Adipose tissue (tissue), 3 donors: ENCODE results near the gene SELP. TPM values are rescaled to one million over a fixed set of nuclear protein-coding genes. Genes with fewer than 3 reads are reported as not detected.

Experiments
- H3K27ac ChIP-seq: one replicate; pipeline ENCODE4 v1.5.1; 2013; ENCODE audit warnings: low read depth, low read length
- WGBS, 3 donors: extraction: QIAGEN DNeasy Blood & Tissue Kit; methylation state at CpG; one replicate each; pipeline ENCODE4 v1.1.7; 2013; 5-methylcytosine and 5-hydroxymethylcytosine counted together
- polyA plus RNA-seq, 3 donors: library from polyadenylated mRNA; stranded (reverse); fragments of 200-250 nt; gene quantifications; one replicate each; pipeline ENCODE4 v1.2.3, GENCODE V29; 2013
- donor health status: healthy with polysubstance abuse.
- donor health status: Bipolar disorder and iron deficiency.
- donor health status: healthy.

The SELP gene
- polyA plus RNA-seq, 3 donors, result 1.0 to 20.7 (median 3.0) TPM

GRCh38 chr1:169550294-169550693 lies 79.6 kb downstream of the SELP start:
- 29% methylated on average over 4 of the region's 4 CpGs for WGBS, 3 donors

GRCh38 chr1:169548282-169548681 lies 81.6 kb downstream of the SELP start:
- WGBS, 3 donors, result 63 to 87% (median 84%) methylated on average over 2 of the region's 2 CpGs
- no peak overlapping the region for H3K27ac ChIP-seq

More at GRCh38 chr1:169550294-169550693, 79.6 kb downstream of the SELP start:
- no peak overlapping the region for H3K27ac ChIP-seq

DNA sequence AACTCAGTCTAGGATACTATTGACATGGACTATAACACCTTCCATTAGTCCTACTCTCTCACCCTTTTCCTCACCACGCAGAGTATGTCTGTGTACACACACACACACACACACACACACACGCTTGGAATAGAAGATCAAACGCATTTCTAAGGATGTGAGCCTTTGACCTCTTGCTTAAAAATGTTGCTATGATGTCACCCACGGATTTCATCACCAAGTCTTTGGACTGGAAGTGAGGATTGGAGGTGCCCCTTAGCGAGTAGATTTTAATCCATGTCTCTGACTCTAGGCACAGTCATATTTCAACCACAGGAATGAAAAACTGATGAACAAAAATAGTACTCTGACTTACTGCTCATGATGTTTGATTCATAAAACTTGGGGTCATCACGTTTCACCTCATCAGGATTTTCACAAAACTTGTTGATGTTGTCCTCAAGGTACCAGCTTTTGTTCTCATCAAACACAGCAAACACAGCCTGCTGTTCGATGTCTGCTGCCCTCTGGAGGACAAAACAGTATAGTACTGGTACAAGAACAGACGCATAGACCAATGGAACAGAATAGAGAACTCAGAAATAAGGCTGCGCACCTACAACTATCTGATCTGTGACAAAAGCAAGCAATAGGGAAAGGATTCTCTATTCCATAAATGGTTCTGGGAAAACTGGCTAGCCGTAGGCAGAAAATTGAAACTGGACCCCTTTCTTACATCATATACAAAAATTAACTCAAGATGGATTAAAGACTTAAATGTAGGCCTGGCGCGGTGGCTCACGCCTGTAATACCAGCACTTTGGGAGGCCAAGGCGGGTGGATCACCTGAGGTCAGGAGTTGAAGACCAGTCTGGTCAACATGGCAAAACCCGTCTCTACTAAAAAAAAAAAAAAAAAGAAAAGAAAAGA lies 83.6 kb downstream of the SELP start:
- no peak overlapping the region for H3K27ac ChIP-seq
- 43 to 53% (median 53%) methylated on average over 14 to 15 of the region's 15 CpGs for WGBS, 3 donors

DNA sequence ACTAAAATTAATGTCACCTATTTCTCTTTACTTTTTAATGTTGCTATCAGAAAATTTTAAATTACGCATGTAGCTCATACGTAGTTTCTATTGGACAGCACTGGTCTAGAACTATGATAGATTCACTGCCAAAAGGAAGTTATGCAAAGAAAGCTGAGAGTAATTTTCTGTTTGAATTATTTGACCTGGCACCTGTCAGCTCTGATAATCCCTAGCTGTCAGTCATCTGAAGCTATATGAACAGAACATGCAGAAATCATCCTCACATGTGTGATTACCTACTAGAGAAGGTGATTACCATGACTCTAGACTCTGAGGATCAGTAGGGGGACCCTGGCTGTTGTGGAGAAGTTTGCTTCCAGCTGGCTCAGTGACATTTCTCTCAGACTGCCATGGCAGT lies 84.5 kb downstream of the SELP start:
- WGBS, 3 donors, result 63 to 81% (median 72%) methylated on average over 2 of the region's 2 CpGs
- no peak overlapping the region for H3K27ac ChIP-seq

DNA sequence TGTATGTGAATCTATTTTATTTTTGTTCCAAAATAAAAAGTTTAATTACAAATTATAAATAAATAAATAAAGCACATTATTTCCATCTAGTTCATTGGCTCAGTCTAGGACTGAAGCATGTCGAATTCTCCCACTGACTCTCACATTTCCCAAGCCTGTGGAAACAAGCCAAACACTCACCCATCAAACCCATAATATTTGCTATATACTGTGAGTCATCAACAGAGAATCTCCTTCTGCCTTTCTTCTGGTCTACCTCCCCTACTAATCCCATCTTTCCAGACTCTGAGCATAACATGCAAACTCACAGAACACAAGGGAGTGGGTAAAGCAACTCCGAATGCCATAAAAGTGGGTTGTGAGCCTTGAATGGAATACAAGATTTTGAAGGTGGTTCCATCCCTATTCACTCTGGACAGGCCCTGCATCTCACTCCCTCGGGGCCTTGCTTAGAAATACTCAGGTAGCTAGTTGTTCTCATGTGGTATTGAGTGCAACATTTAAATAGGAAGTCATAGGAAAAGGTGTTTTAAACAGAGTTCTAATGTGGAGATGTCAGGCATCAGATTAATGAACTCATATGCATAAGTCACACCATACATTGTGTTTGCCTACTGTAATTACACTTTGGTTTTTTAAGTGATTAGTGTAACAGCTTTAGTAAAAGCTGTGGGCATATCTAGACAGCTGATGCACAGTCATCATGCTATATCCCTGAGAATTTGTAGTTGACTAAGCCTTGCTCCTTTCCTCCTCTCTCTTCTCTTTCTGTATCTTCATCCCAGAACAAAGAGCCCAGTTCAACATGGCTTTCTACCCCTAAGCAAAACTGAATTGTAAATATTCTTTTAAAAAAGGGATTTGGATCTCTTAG lies 90.7 kb downstream of the SELP start:
- H3K27ac ChIP-seq, result no peak overlapping the region
- whole genome bisulfite sequencing, 3 donors, result 77 to 86% (median 81%) methylated on average over 3 of the region's 3 CpGs

Other genes with a start within 250 kb of the SELP start
- under 1 TPM in 2 of 3 donors, not detected in 1; 0.30 to 0.61 TPM for gene CCDC181, start 202.7 kb downstream of the SELP start, polyA plus RNA-seq
- gene SLC19A2, start 144.2 kb downstream of the SELP start, polyA plus RNA-seq, result 10 to 100 TPM in 2 of 3 donors, 1 to 10 TPM in 1; 9.7 to 39.3 (median 30.3) TPM
- gene F5, start 43.6 kb downstream of the SELP start, polyA plus RNA-seq, result 1 to 10 TPM in 1 of 3 donors, under 1 TPM in 2; 0.22 to 3.6 (median 0.67) TPM
- gene SELL, start 81.5 kb upstream of the SELP start, polyA plus RNA-seq, result 10 to 100 TPM in 2 of 3 donors, 1 to 10 TPM in 1; 3.8 to 25.4 (median 24.3) TPM
- gene SELE, start 104.0 kb upstream of the SELP start, polyA plus RNA-seq, result 10 to 100 TPM in 1 of 3 donors, 1 to 10 TPM in 1, under 1 TPM in 1; 0.87 to 65.7 (median 7.6) TPM
- 1 to 10 TPM; 3.9 to 5.3 (median 4.2) TPM for gene METTL18, start 164.8 kb upstream of the SELP start, polyA plus RNA-seq